HAP-1 (cell line): ENCODE data around the gene GLIPR1.
A peak's percentile ranks its signal among the peaks of the same experiment; 100 is the strongest.
"Not testable (repeated sequence)": the region's sequence is repeated elsewhere in the genome, so short reads cannot be mapped to it uniquely, and the experiment has no call there.

ENCODE experiments used
- DNase-seq, 2 experiments: peaks; one replicate each; pipeline ENCODE4 v3.0.0-alpha.2; 2016 to 2020; ENCODE audit warnings: low spot score in 2 of 2
- H3K27me3 ChIP-seq: fragments of 250-450 bp; sonication (Bioruptor Pico); 2 replicates; pipeline ENCODE4 v1.5.1; 2020; ENCODE audit warnings: low read depth, mild to moderate bottlenecking, moderate library complexity
- H3K36me3 ChIP-seq: fragments of 250-450 bp; sonication (Bioruptor Pico); replicated peaks from 2 replicates; pipeline ENCODE4 v1.5.1; 2020; ENCODE audit warnings: mild to moderate bottlenecking
- H3K4me1 ChIP-seq: fragments of 250-450 bp; sonication (Bioruptor Pico); 2 replicates; pipeline ENCODE4 v1.5.1; 2020; ENCODE audit warnings: mild to moderate bottlenecking
- H3K4me3 ChIP-seq: fragments of 250-450 bp; sonication (Bioruptor Pico); 2 replicates; pipeline ENCODE4 v1.5.1; 2020; ENCODE audit warnings: mild to moderate bottlenecking, moderate library complexity
- H3K9me3 ChIP-seq: fragments of 250-450 bp; sonication (Bioruptor Pico); 2 replicates; pipeline ENCODE4 v1.5.1; 2020; ENCODE audit warnings: mild to moderate bottlenecking, moderate library complexity
- in situ Hi-C: fragments of 300-500 bp; cut with MboI; formaldehyde crosslinking; loops from 3 replicates; pipeline ENCODE4 v1.14.3; 2020; ENCODE audit warnings: low sequenced_read_pairs, inconsistent platforms, mixed read lengths

GLIPR1 gene

GRCh38 chr12:75452675-75453330 is 27.8 kb upstream of the GLIPR1 start:
- Histone ChIP-seq H3K4me1 (no peaks in the 10 kb centered on the region), H3K36me3 (no peaks in the 10 kb centered on the region), H3K27me3 (no peaks in the 10 kb centered on the region; the same call in 1 of the 2 replicates), H3K9me3 (no peaks in the 10 kb centered on the region), H3K4me3 (no peak overlapping the region)
- in situ Hi-C loops, result no loop called here
- DNase-seq, result no peak

GRCh38 chr12:75455839-75456238 is 24.7 kb upstream of the GLIPR1 start:
- H3K4me3 ChIP-seq, result no peak overlapping the region

GRCh38 chr12:75457191-75457590 is 23.4 kb upstream of the GLIPR1 start:
- H3K4me3 ChIP-seq, result no peak overlapping the region
- H3K4me1 ChIP-seq, result no peaks in the 10 kb centered on the region
- in situ Hi-C loops, result no loop called here
- no peak for DNase-seq
- no peaks in the 10 kb centered on the region for H3K36me3 ChIP-seq
- H3K9me3 ChIP-seq, result no peaks in the 10 kb centered on the region
- no peaks in the 10 kb centered on the region; the same call in 1 of the 2 replicates for H3K27me3 ChIP-seq

More at GRCh38 chr12:75455839-75456238, 24.7 kb upstream of the GLIPR1 start:
- peak; percentile 38 to 69 for DNase-seq
- Histone ChIP-seq H3K4me1 (no peaks in the 10 kb centered on the region), H3K36me3 (no peaks in the 10 kb centered on the region), H3K9me3 (no peaks in the 10 kb centered on the region), H3K27me3 (no peaks in the 10 kb centered on the region; the same call in 1 of the 2 replicates)
- in situ Hi-C loops, result no loop called here

GRCh38 chr12:75457866-75458265 is 22.7 kb upstream of the GLIPR1 start:
- DNase-seq, in situ Hi-C loops, H3K4me1 ChIP-seq, H3K4me3 ChIP-seq, H3K9me3 ChIP-seq, H3K36me3 ChIP-seq, H3K27me3 ChIP-seq: not testable (repeated sequence)

GRCh38 chr12:75459755-75460154 is 20.8 kb upstream of the GLIPR1 start:
- no peaks in the 10 kb centered on the region for H3K4me1 ChIP-seq
- H3K4me3 ChIP-seq, result no peak overlapping the region
- DNase-seq, result no peak
- H3K27me3 ChIP-seq, result no peaks in the 10 kb centered on the region
- H3K9me3 ChIP-seq, result no peaks in the 10 kb centered on the region
- H3K36me3 ChIP-seq, result no peaks in the 10 kb centered on the region
- in situ Hi-C loops, result no loop called here

DNA sequence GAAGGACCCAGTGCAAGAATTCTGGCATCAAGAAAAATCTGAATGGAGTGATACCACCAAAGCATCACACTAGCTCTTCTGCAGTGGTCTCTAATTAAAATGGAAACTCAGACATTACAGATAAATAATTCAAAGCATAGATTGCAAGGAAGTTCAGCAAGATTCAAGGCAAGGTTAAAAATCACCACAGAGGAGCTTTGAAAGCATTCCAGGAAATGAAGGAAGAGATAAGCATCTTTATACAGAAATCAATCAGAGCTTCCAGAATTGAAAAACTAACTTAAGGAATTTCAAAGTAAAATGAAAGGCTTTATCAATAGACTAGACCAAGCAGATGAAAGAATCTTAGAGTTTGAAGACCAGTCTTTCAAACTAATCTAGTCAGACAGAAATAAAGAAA is 20.4 kb upstream of the GLIPR1 start:
- in situ Hi-C loops, result no loop called here
- Histone ChIP-seq H3K9me3 (no peaks in the 10 kb centered on the region), H3K4me1 (no peaks in the 10 kb centered on the region), H3K36me3 (no peaks in the 10 kb centered on the region), H3K27me3 (no peaks in the 10 kb centered on the region), H3K4me3 (no peak overlapping the region)
- DNase-seq, result no peak

- H3K27me3 ChIP-seq, result no peaks in the 10 kb centered on the region
- H3K4me1 ChIP-seq, result no peaks in the 10 kb centered on the region
- H3K4me3 ChIP-seq, result no peak overlapping the region
- no peaks in the 10 kb centered on the region for H3K36me3 ChIP-seq
- no peaks in the 10 kb centered on the region for H3K9me3 ChIP-seq
- in situ Hi-C loops, result no loop called here
- no peak for DNase-seq
Measured at GRCh38 chr12:75471902-75472890, 8.4 kb upstream of the GLIPR1 start.

DNA sequence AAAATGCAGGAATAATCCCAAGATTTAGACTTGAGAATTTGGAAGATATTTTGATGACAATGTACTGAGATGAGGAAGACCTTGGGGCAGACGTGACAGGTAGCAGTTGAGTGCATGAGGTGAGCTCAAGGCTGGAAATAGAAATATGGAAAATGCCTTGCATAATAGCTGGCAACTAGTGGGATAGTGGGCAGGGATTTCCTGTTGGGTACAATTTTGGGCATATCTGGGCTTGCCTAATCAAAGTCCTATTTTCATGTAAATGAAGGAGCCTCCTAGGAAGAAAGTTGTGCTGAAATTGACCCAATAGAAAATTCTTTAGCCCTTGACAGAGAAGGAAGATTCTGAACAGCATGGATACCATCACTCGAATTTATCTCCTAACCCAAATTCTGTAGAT is 6.4 kb upstream of the GLIPR1 start:
- in situ Hi-C loops, result no loop called here
- no peak for DNase-seq
- H3K4me1 ChIP-seq, result no peaks in the 10 kb centered on the region

GRCh38 chr12:75476071-75476470 is 4.5 kb upstream of the GLIPR1 start:
- in situ Hi-C loops, result loop anchor here (25.0 kb wide), 1 partner anchor 986 kb away; no protein-coding TSS in a partner anchor
- no peak for DNase-seq
- Histone ChIP-seq H3K36me3 (no peaks in the 10 kb centered on the region), H3K27me3 (no peaks in the 10 kb centered on the region), H3K4me1 (peaks cover 6% of the 10 kb centered on the region), H3K4me3 (no peak overlapping the region), H3K9me3 (no peaks in the 10 kb centered on the region)

More for the DNA sequence above, 6.4 kb upstream of the GLIPR1 start:
- Histone ChIP-seq H3K4me3 (no peak overlapping the region), H3K27me3 (no peaks in the 10 kb centered on the region), H3K36me3 (no peaks in the 10 kb centered on the region), H3K9me3 (no peaks in the 10 kb centered on the region)

GRCh38 chr12:75477137-75477536 is 3.4 kb upstream of the GLIPR1 start:
- Histone ChIP-seq H3K4me3 (no peak overlapping the region), H3K9me3 (no peaks in the 10 kb centered on the region), H3K27me3 (no peaks in the 10 kb centered on the region), H3K36me3 (no peaks in the 10 kb centered on the region), H3K4me1 (peaks cover 6% of the 10 kb centered on the region)
- no peak for DNase-seq
- in situ Hi-C loops, result loop anchor here (25.0 kb wide), 1 partner anchor 985 kb away; no protein-coding TSS in a partner anchor

DNA sequence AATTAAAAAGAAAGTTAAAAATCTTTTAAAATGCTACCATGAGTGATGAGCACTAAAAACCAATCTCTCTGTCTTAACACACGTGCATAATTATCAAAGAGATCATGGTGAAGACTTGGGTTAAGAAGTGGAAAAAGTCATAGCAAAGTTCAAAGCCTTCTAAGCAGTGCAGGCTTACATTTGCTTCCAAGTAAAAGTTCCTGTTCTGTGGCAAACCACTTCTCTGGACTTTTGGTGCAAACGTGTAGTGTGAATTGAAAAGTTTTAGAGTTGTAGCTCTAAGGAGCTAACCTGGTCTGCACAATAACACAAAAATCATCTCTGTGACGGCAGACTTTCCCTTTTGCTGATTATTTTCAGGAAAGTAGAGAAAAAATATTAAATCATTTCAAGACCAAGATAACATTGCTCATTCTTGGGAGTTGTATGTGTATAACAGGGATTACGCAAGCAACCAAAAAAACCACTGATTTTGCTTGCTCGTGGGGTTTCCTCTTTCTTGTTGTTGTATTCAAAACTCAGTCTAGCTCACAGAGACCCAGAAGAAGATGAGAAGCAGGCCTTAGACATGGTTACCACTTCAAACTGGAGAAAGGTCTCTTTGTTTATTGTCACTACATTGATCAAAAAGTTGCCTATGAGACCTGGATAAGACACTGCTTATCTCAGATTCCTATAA is 2.3 kb upstream of the GLIPR1 start:
- Histone ChIP-seq H3K27me3 (no peaks in the 10 kb centered on the region), H3K4me1 (peaks cover 6% of the 10 kb centered on the region), H3K36me3 (no peaks in the 10 kb centered on the region), H3K9me3 (no peaks in the 10 kb centered on the region), H3K4me3 (no peak overlapping the region)
- DNase-seq, result no peak
- in situ Hi-C loops, result loop anchor here (25.0 kb wide), 1 partner anchor 984 kb away; no protein-coding TSS in a partner anchor

GRCh38 chr12:75479963-75480461 is 543 bp upstream of the GLIPR1 start:
- H3K9me3 ChIP-seq, result no peaks in the 10 kb centered on the region
- no peaks in the 10 kb centered on the region for H3K27me3 ChIP-seq
- peaks cover 6% of the 10 kb centered on the region for H3K4me1 ChIP-seq
- no peak overlapping the region for H3K4me3 ChIP-seq
- in situ Hi-C loops, result loop anchor here (25.0 kb wide), 1 partner anchor 982 kb away; no protein-coding TSS in a partner anchor
- no peak for DNase-seq
- H3K36me3 ChIP-seq, result no peaks in the 10 kb centered on the region

- no peak overlapping the region for H3K4me3 ChIP-seq
- in situ Hi-C loops, result loop anchor here (25.0 kb wide), 1 partner anchor 981 kb away; no protein-coding TSS in a partner anchor
Measured at GRCh38 chr12:75481013-75481705, 604 bp downstream of the GLIPR1 start.

More at GRCh38 chr12:75481013-75481705, 604 bp downstream of the GLIPR1 start:
- Histone ChIP-seq H3K36me3 (no peaks in the 10 kb centered on the region), H3K4me1 (peaks cover 6% of the 10 kb centered on the region), H3K27me3 (no peaks in the 10 kb centered on the region), H3K9me3 (no peaks in the 10 kb centered on the region)
- no peak for DNase-seq
